ENCODE measurements around the gene EIF4H.

The EIF4H gene

DNA sequence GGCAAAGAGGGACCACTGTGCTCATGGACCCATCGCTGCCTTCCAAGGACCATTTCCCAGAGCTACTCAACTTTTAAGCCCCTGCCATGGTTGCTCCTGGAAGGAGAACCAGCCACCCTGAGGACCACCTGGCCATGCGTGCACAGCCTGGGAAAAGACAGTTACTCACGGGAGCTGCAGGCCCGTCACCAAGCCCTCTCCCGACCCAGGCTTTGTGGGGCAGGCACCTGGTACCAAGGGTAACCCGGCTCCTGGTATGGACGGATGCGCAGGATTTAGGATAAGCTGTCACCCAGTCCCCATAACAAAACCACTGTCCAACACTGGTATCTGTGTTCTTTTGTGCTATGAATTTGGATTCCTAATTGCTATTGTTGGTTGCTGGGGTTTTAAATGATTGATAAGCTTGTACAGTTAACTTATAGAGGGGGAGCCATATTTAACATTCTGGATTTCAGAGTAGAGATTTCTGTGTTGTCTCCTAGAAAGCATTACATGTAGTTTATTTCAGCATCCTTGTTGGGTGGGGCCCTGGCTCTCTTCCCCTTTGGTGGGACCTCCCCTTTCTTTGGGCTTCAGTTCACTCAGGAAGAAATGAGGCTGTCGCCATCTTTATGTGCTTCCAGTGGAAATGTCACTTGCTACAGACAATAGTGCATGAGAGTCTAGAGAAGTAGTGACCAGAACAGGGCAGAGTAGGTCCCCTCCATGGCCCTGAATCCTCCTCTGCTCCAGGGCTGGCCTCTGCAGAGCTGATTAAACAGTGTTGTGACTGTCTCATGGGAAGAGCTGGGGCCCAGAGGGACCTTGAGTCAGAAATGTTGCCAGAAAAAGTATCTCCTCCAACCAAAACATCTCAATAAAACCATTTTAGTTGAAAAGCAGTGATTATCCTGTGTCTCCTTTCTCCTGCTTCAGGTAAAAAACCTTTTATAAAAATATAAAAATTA, 55.1 kb downstream of the EIF4H start:
- no peak for DNase-seq

GRCh38 chr7:74230446-74231231, 56.5 kb downstream of the EIF4H start:
- DNase-seq: no peak

GRCh38 chr7:74231232-74231590, 57.1 kb downstream of the EIF4H start:
- no peak for DNase-seq

DNA sequence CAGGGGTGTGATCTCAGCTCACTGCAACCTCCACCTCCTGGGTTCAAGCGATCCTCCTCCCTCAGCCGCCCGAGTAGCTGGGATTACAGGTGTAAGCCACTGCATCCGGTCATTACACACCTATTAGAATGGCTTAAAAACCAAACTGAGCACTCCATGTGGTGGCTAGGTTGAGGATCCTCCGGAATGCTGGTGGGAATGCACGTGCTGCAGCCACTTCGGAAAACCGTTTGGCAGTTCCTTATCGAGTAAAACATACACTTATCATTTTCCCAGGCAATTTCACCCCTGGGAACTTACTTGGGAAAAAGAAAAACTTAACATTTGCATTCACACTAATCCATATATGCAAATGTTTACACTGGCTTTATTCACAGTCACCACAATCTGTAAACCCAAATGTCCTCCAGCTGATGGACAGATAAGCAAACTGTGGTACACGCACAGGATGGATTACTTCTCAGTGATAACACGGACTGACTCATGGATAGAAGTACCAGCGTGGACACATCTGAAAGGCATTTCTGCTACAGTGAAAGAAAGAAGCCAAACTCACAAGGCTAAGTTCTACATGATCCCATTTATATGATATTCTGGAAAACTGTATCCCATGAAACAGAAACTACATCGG, 59.6 kb downstream of the EIF4H start:
- DNase-seq: no peak

DNA sequence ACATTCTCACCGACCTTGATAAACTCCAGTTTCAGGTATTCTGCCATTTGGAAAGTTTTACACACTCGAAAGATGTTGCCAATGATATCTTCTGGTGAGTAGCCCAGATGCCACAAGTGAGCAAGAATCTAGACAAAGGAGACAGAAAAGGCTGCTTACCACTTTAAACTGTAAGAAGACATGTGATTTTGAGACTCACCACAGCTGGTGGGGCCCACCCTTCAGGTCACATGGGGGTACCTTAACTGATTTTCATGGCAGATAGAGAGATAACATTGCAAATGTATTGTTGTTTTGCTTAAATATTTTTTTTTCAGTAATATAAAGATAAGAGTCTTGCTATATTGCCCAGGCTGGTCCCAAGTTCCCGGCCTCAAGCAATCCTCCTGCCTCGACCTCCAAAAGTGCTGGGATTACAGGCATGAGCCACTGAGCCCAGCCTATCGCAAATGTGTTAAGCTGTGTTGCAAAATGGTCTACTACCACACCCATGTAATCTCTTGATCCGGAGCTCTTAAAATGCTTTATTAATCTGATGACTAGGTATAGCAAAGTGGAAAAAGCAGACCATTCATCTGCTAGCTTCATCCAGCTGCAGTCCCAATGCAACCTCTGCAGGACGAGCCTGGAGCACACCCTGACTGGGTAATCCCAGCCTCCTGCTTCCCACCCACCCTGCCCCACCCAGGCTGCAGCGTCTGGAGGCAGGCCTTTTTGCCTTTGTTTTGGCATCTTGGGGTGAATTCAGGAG, 61.5 kb downstream of the EIF4H start:
- no peak for DNase-seq

- no peak for DNase-seq
These were observed 62.1 kb downstream of the EIF4H start for GRCh38 chr7:74236284-74236683.

DNA sequence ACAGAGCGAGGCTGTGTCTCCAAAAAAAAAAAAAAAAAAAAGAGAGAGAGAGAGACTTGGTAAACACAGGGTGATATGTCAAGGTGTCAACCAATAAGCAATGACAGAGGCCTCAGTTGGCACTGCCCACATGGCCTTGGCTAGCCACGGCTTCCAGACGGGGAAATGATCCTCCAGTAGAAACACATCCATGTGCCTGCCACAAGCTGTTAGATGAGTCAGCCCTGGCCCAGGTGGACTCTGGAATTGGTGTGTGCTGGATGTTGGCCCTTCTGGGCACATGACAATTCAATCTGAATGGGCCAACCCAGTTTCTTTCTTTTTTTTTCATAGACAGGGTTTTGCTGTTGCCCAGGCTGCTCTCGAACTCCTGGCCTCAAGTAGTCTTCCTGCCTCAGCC, 66.3 kb downstream of the EIF4H start:
- DNase-seq: no peak

DNA sequence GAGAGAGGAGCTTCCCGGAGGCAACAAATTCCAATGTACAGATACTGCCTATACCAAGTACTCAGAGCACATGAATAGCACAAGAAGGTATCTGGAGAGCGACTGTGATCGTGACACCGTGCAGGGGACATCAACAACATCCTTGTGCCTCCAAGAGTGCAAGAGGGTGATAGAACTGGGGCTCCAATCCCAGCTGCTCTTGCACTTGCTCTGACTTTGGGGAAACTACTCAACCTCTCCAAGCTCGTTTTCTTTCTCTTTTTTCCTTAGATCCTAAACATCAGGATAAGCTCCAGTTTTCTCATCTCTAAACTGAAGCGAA, 67.9 kb downstream of the EIF4H start:
- DNase-seq: no peak

- DNase-seq: no peak
These were observed 72.3 kb downstream of the EIF4H start for GRCh38 chr7:74246497-74246896.

Data from NCI-H2171 (cell line).